Measurements from ENCODE around the gene KIT. TPM values are rescaled to one million over a fixed set of nuclear protein-coding genes. Genes with fewer than 3 reads are reported as not detected.

Gene KIT
- total and polyA plus RNA-seq, 2 of the 4 experiments (the other 2 are of a cell fraction) = 3.3 to 5.9 TPM

- H2AK5ac ChIP-seq (ENCODE audit: low read depth, low read length) = no peak overlapping the region
- H3K56ac ChIP-seq (ENCODE audit: extremely low read depth, insufficient read depth, low read length) = no peak overlapping the region
- H2AK9ac ChIP-seq (replicated peaks; ENCODE audit: low read depth, low read length, poor library complexity) = no peak overlapping the region
- intact Hi-C loops (cut with micrococcal nuclease) (no loop called here), in situ Hi-C loops (cut with MboI; ENCODE audit: low sequenced_read_pairs) (no loop called here), dilution Hi-C loops (cut with HindIII; ENCODE audit: low sequenced_read_pairs, unreplicated experiment) (no loop called here)
- H3K36me3 ChIP-seq (ENCODE audit: control insufficient read depth, insufficient read depth, low read length) = no peaks in the 10 kb centered on the region
- H4K5ac ChIP-seq (ENCODE audit: low read depth, low read length) = no peak overlapping the region
- no peak overlapping the region for H3K18ac ChIP-seq (ENCODE audit: low read depth, low read length)
- no peaks in the 10 kb centered on the region for H3K79me1 ChIP-seq (ENCODE audit: low read depth in 1 of 2, low read length in 2 of 2)
- ChIA-PET POLR2A (ENCODE audit: unreplicated experiment) (no interaction called here), CTCF (no interaction called here)
- no peak overlapping the region for H3K4me3 ChIP-seq (ENCODE audit: insufficient read depth, low read depth, low read length)
- no TSS peak for BruUV-seq (replicated peaks)
- no peak overlapping the region for H4K91ac ChIP-seq (ENCODE audit: insufficient read depth, low read depth, low read length)
- no peak overlapping the region for H3K23ac ChIP-seq (ENCODE audit: low read depth, low read length)
- DNase-seq (no peak), ATAC-seq (ENCODE audit: low read depth) (peak; percentile 21; the same call in 1 of the 2 replicates)
- no peaks in the 10 kb centered on the region for H3K9me1 ChIP-seq (ENCODE audit: insufficient read depth, low read length)
- H4K20me1 ChIP-seq (ENCODE audit: insufficient read depth, low read length) = no peaks in the 10 kb centered on the region
- no peaks in the 10 kb centered on the region for H3K9me3 ChIP-seq (ENCODE audit: control insufficient read depth, insufficient read depth, low read length)
- H3K4ac ChIP-seq (ENCODE audit: low read depth, low read length) = no peak overlapping the region
- no peak overlapping the region for H4K8ac ChIP-seq (ENCODE audit: low read depth in 2 of 2, low read length in 2 of 2)
- H2AFZ ChIP-seq (replicated peaks; ENCODE audit: low read length, poor library complexity) = no peak overlapping the region
- H2BK5ac ChIP-seq (ENCODE audit: low read depth, low read length, poor library complexity, severe bottlenecking) = no peak overlapping the region
- H3K27me3 ChIP-seq (ENCODE audit: control insufficient read depth, insufficient read depth, low read length) = peaks cover 15% of the 10 kb centered on the region
- H3K4me2 ChIP-seq (ENCODE audit: low read depth, low read length) = no peak overlapping the region
- H3K4me1 ChIP-seq (ENCODE audit: control insufficient read depth, insufficient read depth, low read length) = no peaks in the 10 kb centered on the region
- no peak overlapping the region for H2BK20ac ChIP-seq (ENCODE audit: low read depth, low read length)
- no peak overlapping the region for H2BK120ac ChIP-seq (ENCODE audit: low read depth, low read length)
- no peak overlapping the region for H3K27ac ChIP-seq (ENCODE audit: insufficient read depth, low read length)
- H2BK15ac ChIP-seq (ENCODE audit: low read depth, low read length) = no peak overlapping the region
- H3K9ac ChIP-seq (ENCODE audit: low read depth, low read length) = no peak overlapping the region
- no peak overlapping the region for H3K14ac ChIP-seq (replicated peaks; ENCODE audit: low read depth, low read length)
- TF ChIP-seq CHD1 (IDR thresholded peaks at IDR 0.05; ENCODE audit: low read depth, low read length) (no peak), MAFK (IDR thresholded peaks at IDR 0.05; ENCODE audit: low read depth, low read length) (no peak), FOS (IDR thresholded peaks at IDR 0.05; ENCODE audit: low read depth, low read length) (no peak), ELK1 (IDR thresholded peaks at IDR 0.05; ENCODE audit: borderline replicate concordance, low read depth, low read length) (no peak), BHLHE40 (IDR thresholded peaks at IDR 0.05; ENCODE audit: low read depth, low read length) (no peak), CTCF (conservative IDR thresholded peaks at IDR 0.05; ENCODE audit: low read depth, low read length) (no peak), RFX5 (IDR thresholded peaks at IDR 0.05; ENCODE audit: low read depth, low read length) (no peak), SMC3 (IDR thresholded peaks at IDR 0.05; ENCODE audit: low read depth, low read length) (no peak), NFE2L2 (IDR thresholded peaks at IDR 0.05; ENCODE audit: low read depth, low read length) (no peak), MAZ (IDR thresholded peaks at IDR 0.05; ENCODE audit: borderline replicate concordance, low read depth, low read length) (no peak), RAD21 (IDR thresholded peaks at IDR 0.05; ENCODE audit: low read length) (no peak)
- TF ChIP-seq, protein P1, sequence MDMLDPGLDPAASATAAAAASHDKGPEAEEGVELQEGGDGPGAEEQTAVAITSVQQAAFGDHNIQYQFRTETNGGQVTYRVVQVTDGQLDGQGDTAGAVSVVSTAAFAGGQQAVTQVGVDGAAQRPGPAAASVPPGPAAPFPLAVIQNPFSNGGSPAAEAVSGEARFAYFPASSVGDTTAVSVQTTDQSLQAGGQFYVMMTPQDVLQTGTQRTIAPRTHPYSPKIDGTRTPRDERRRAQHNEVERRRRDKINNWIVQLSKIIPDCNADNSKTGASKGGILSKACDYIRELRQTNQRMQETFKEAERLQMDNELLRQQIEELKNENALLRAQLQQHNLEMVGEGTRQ (IDR thresholded peaks at IDR 0.05; ENCODE audit: low read depth, low read length) = no peak
- no CpG with 5 or more reads among the region's 2 CpGs for WGBS, 2 experiments (ENCODE audit: extremely low coverage in 2 of 2, insufficient read length in 1 of 2)
Observed at GRCh38 chr4:54625391-54625790, 32.4 kb upstream of the KIT start.

All from IMR-90 (cell line).